Smooth muscle cell (in vitro differentiated cells): ENCODE data around the gene FAM98C. TPM values are rescaled to one million over a fixed set of nuclear protein-coding genes. Genes with fewer than 3 reads are reported as not detected.
A peak's percentile ranks its signal among the peaks of the same experiment; 100 is the strongest.

Source experiments
- DNase-seq: peaks from one replicate; lab custom pipeline; 2025; ENCODE audit not compliant: unreplicated experiment; lab: John Stamatoyannopoulos, UW
- H2AFZ ChIP-seq: fragments of 200-600 bp; sonication (generic); 2 replicates; pipeline ENCODE4 v1.6.0; 2016; ENCODE audit warnings: antibody characterized with exemption, low read depth, mild to moderate bottlenecking
- H3F3A ChIP-seq: fragments of 200-600 bp; sonication (generic); 2 replicates; pipeline ENCODE4 v1.6.0; 2017; ENCODE audit warnings: antibody characterized with exemption, low read depth
- H3K27ac ChIP-seq: fragments of 200-600 bp; sonication (generic); 2 replicates; pipeline ENCODE4 v1.5.1; 2016; ENCODE audit warnings: low read depth, mild to moderate bottlenecking
- H3K27me3 ChIP-seq: fragments of 200-600 bp; sonication (generic); 2 replicates; pipeline ENCODE4 v1.6.1; 2016; ENCODE audit warnings: low read depth, mild to moderate bottlenecking
- H3K36me3 ChIP-seq: fragments of 200-600 bp; sonication (generic); 2 replicates; pipeline ENCODE4 v1.5.1; 2016; ENCODE audit warnings: low read depth
- H3K4me1 ChIP-seq: fragments of 200-600 bp; sonication (generic); 2 replicates; pipeline ENCODE4 v1.5.1; 2016; ENCODE audit warnings: low read depth
- H3K4me2 ChIP-seq: fragments of 200-600 bp; sonication (generic); 2 replicates; pipeline ENCODE4 v1.6.0; 2016; ENCODE audit warnings: mild to moderate bottlenecking
- H3K4me3 ChIP-seq: fragments of 200-600 bp; sonication (generic); 2 replicates; pipeline ENCODE4 v1.5.1; 2016; ENCODE audit warnings: mild to moderate bottlenecking
- H3K79me2 ChIP-seq: fragments of 200-600 bp; sonication (generic); 2 replicates; pipeline ENCODE4 v1.6.0; 2016; ENCODE audit warnings: low read depth, mild to moderate bottlenecking
- H3K9ac ChIP-seq: fragments of 200-600 bp; sonication (generic); 2 replicates; pipeline ENCODE4 v1.6.0; 2016; ENCODE audit warnings: low read depth
- H3K9me3 ChIP-seq: fragments of 200-600 bp; sonication (generic); replicated peaks from 2 replicates; pipeline ENCODE4 v1.5.1; 2016; ENCODE audit warnings: low read depth
- H4K20me1 ChIP-seq: fragments of 200-600 bp; sonication (generic); 2 replicates; pipeline ENCODE4 v1.6.0; 2016; ENCODE audit warnings: low read depth
- CTCF ChIP-seq: fragments of 200-600 bp; sonication (generic); IDR thresholded peaks from 2 replicates; pipeline ENCODE4 v1.5.1; 2017; ENCODE audit warnings: borderline replicate concordance, mild to moderate bottlenecking, antibody characterized with exemption; ENCODE audit not compliant: insufficient read depth, poor library complexity, severe bottlenecking
- WGBS: methylation state at CpG from one replicate; pipeline ENCODE4 v1.1.7; 2016; ENCODE audit warnings: low lambda C conversion rate; 5-methylcytosine and 5-hydroxymethylcytosine counted together
- polyA plus RNA-seq: library from polyadenylated mRNA; unstranded; fragments of >200 nt; fragmentation: Nextera tagmentation; extraction: Ambion mirVana; gene quantifications from 2 replicates; pipeline ENCODE4 v1.2.1, GENCODE V29; 2016
- total RNA-seq: library from RNA; depleted of rRNA; stranded (reverse); fragments of >200 nt; gene quantifications from 2 replicates; pipeline ENCODE4 v1.2.3, GENCODE V29; 2014

FAM98C gene
- total and polyA plus RNA-seq, 2 experiments from 2014 or later: 8.5 to 15.9 TPM

GRCh38 chr19:38385057-38385803 lies 17.7 kb upstream of the FAM98C start:
- no peaks in the 10 kb centered on the region for H3K27me3 ChIP-seq
- H2AFZ ChIP-seq: no peak overlapping the region
- H3K9me3 ChIP-seq: no peaks in the 10 kb centered on the region
- peaks cover 3% of the 10 kb centered on the region for H3K4me1 ChIP-seq
- peaks cover 72% of the 10 kb centered on the region for H4K20me1 ChIP-seq
- H3K36me3 ChIP-seq: no peaks in the 10 kb centered on the region
- peaks cover 10% of the 10 kb centered on the region for H3F3A ChIP-seq
- H3K27ac ChIP-seq: no peak overlapping the region
- no peak overlapping the region for H3K4me3 ChIP-seq
- no peak overlapping the region for H3K4me2 ChIP-seq
- no peaks in the 10 kb centered on the region for H3K79me2 ChIP-seq
- 82% methylated on average over 38 of the region's 40 CpGs for WGBS
- DNase-seq: no peak
- TF ChIP-seq CTCF: no peak
- H3K9ac ChIP-seq: no peak overlapping the region

- no peak overlapping the region for H3K27ac ChIP-seq
- no peak overlapping the region for H2AFZ ChIP-seq
- no peaks in the 10 kb centered on the region for H3K79me2 ChIP-seq
- TF ChIP-seq CTCF: no peak
- H4K20me1 ChIP-seq: peaks cover 66% of the 10 kb centered on the region
- H3K4me3 ChIP-seq: no peak overlapping the region
- no peak overlapping the region for H3K9ac ChIP-seq
- no peaks in the 10 kb centered on the region for H3K27me3 ChIP-seq
- H3K9me3 ChIP-seq: no peaks in the 10 kb centered on the region
- peaks cover 4% of the 10 kb centered on the region for H3K4me1 ChIP-seq
- no peak overlapping the region for H3K4me2 ChIP-seq
- DNase-seq: no peak
- no peaks in the 10 kb centered on the region for H3K36me3 ChIP-seq
- WGBS: 52% methylated on average over 35 of the region's 40 CpGs
- peaks cover 10% of the 10 kb centered on the region for H3F3A ChIP-seq
Measured at GRCh38 chr19:38385804-38386257, 17.1 kb upstream of the FAM98C start.

GRCh38 chr19:38386300-38386970 lies 16.5 kb upstream of the FAM98C start:
- Histone ChIP-seq H3K27me3 (no peaks in the 10 kb centered on the region), H3K4me1 (peaks cover 4% of the 10 kb centered on the region), H3K9ac (no peak overlapping the region), H2AFZ (no peak overlapping the region), H3K4me3 (peak overlapping the region; percentile 71), H4K20me1 (peaks cover 60% of the 10 kb centered on the region), H3K36me3 (no peaks in the 10 kb centered on the region), H3K27ac (no peak overlapping the region), H3K79me2 (no peaks in the 10 kb centered on the region), H3K4me2 (peak overlapping the region; percentile 95), H3K9me3 (no peaks in the 10 kb centered on the region), H3F3A (peaks cover 10% of the 10 kb centered on the region)
- 44% methylated on average over 46 of the region's 61 CpGs for WGBS
- TF ChIP-seq CTCF: no peak
- no peak for DNase-seq
